ENCODE data around the gene MCM7.

MCM7 gene

GRCh38 chr7:100122568-100122967, 21.4 kb upstream of the MCM7 start:
- Histone ChIP-seq H3K27ac (no peak overlapping the region), H3K36me3 (replicated peaks) (no peaks in the 10 kb centered on the region), H3K27me3 (replicated peaks) (no peaks in the 10 kb centered on the region), H3K4me3 (ENCODE audit: low read depth, low read length) (no peak overlapping the region)
- in situ Hi-C loops (cut with HindIII; ENCODE audit: low pct_ligation_motif_present, low sequenced_read_pairs): no loop called here
- DNase-seq: no peak
- TF ChIP-seq CTCF (IDR thresholded peaks at IDR 0.05; ENCODE audit: low read depth, low read length, missing control alignments): no peak

DNA sequence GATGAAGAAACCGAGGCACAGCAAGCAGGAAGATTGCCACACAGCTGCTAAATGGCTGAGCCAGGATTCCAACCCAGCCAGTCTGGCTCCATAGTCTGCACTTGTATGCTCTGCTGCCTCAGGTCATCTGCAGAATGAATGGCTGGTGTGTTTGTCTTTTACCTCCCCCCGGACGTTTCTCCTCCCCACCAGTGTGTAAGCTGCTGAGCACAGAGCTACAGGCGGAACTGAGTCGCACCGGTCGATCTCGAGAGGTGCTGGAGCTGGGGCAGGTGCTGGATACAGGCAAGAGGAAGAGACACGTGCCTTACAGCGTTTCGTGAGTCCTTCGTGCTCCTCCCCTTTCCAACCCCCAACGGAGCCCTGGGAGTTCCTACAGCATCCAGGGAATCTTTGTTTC, 20.9 kb upstream of the MCM7 start:
- Histone ChIP-seq H3K4me3 (ENCODE audit: low read depth, low read length) (no peak overlapping the region), H3K36me3 (replicated peaks) (no peaks in the 10 kb centered on the region), H3K27ac (no peak overlapping the region), H3K27me3 (replicated peaks) (no peaks in the 10 kb centered on the region)
- no peak for TF ChIP-seq CTCF (IDR thresholded peaks at IDR 0.05; ENCODE audit: low read depth, low read length, missing control alignments)
- no peak for DNase-seq
- in situ Hi-C loops (cut with HindIII; ENCODE audit: low pct_ligation_motif_present, low sequenced_read_pairs): no loop called here

DNA sequence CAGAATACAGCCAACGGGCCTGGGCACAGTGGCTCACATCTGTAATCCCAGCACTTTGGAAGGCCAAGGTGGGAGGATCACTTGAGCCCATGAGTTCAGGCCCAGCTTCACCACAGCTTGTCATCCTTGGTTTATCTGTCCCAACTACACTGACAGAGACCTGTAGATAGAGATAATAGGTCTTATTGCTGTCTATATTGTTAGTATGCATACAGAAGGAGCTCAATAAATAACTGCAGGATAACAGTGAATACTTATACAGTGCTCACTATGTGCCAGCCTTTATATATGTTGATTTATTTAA, 19.5 kb upstream of the MCM7 start:
- no peaks in the 10 kb centered on the region for H3K27me3 ChIP-seq (replicated peaks)
- H3K27ac ChIP-seq: no peak overlapping the region
- in situ Hi-C loops (cut with HindIII; ENCODE audit: low pct_ligation_motif_present, low sequenced_read_pairs): no loop called here
- H3K36me3 ChIP-seq (replicated peaks): no peaks in the 10 kb centered on the region
- TF ChIP-seq CTCF (IDR thresholded peaks at IDR 0.05; ENCODE audit: low read depth, low read length, missing control alignments): no peak
- peak overlapping the region; percentile 91 for H3K4me3 ChIP-seq (ENCODE audit: low read depth, low read length)
- no peak for DNase-seq

DNA sequence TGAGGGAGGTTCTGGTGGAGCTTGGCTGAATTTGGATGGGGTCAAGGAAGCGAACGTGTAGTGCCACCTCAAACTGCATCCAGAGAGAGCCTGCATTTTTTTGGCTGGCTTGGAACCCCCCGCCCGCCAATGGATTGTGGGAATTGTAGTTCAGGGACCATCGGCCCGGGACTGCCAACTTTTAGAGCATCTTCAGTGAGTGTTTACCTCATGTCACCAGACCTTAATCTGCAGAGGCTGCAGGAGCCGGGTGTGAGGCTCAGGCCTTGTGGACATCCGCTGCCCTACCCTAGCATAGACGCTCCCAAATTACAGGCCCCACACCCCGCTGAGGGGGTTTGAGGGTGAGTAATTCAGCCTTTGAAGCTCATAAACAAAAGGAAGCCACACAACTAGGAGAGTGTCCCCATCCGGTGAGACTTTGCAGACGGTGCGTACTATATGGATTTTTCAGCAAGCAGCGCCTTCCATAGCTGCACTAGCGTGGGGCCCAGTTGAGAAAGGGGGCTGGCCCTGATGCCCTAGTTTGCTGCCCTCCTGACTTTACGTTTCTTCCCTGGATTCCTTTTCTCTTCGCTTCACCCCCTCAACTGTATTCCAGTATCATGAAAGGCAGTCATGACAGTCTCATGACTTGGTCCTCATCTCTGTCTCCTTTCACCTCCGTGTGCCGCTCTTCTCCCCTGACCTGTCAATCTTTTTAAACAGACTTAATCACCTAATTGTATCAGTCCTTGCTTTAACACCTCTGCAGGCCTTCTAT, 19.0 kb upstream of the MCM7 start:
- Histone ChIP-seq H3K36me3 (replicated peaks) (no peaks in the 10 kb centered on the region), H3K4me3 (ENCODE audit: low read depth, low read length) (peak overlapping the region; percentile 91), H3K27me3 (replicated peaks) (no peaks in the 10 kb centered on the region), H3K27ac (peak overlapping the region; percentile 98)
- no peak for TF ChIP-seq CTCF (IDR thresholded peaks at IDR 0.05; ENCODE audit: low read depth, low read length, missing control alignments)
- in situ Hi-C loops (cut with HindIII; ENCODE audit: low pct_ligation_motif_present, low sequenced_read_pairs): no loop called here
- peak; percentile 55 for DNase-seq

DNA sequence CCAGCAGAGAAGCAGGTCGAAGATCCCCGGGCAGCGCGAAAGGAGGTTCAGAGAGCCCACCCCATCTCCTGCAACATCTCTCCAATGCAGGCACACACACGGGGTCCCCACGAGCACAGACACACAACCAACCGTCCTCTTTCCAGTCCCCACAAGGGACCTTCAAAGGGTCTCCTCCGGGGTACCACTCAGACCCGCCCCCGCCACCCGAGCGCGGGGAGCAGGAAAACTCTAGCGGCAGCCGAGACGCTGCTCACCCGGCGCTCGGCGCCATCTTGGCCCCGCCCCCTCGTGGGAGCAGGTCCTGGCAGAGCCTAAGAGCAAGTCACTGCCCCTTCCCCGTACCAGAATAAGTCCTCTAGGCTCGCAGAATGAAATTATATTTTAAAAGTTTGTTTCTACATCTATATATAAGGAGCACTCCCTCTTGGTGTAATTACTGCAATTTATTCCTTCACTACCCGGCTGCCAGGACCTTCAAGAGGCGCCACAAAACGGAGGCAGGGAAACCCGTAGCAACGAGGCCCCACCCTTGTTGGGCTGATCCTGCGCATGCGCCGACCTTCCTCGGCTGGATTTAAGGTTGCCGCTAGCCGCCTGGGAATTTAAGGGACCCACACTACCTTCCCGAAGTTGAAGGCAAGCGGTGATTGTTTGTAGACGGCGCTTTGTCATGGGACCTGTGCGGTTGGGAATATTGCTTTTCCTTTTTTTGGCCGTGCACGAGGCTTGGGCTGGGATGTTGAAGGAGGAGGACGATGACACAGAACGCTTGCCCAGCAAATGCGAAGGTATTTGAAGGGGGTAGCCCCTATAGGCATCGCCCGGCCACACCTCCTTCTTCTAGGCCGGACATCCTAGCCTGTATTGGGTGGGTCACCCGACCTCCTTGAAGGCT, 18.1 kb upstream of the MCM7 start, which contains the start of the genes CNPY4 and TAF6:
CNPY4 (plus strand) TSS at position 563 of the 898 bp plus-strand sequence; CDS start at position 674, 111 bp downstream.
TAF6 (minus strand) TSS at position 287 of the 898 bp plus-strand sequence. CDS start 5,149 bp downstream, outside the sequence.
- no peaks in the 10 kb centered on the region for H3K36me3 ChIP-seq (replicated peaks)
- peak within 1 kb of the TSS; percentile 91 for H3K4me3 ChIP-seq (ENCODE audit: low read depth, low read length)
- in situ Hi-C loops (cut with HindIII; ENCODE audit: low pct_ligation_motif_present, low sequenced_read_pairs): no loop called here
- H3K27me3 ChIP-seq (replicated peaks): no peaks in the 10 kb centered on the region
- peak within 1 kb of the TSS; percentile 98 for H3K27ac ChIP-seq
- no peak for TF ChIP-seq CTCF (IDR thresholded peaks at IDR 0.05; ENCODE audit: low read depth, low read length, missing control alignments)
- DNase-seq: peak; percentile 92

Measured in brain microvascular endothelial cell (primary cell).